LHCN-M2 (cell line): ENCODE results near the gene MAPK10. TPM values are rescaled to one million over a fixed set of nuclear protein-coding genes. Genes with fewer than 3 reads are reported as not detected.
"Not testable (repeated sequence)": the region's sequence is repeated elsewhere in the genome, so short reads cannot be mapped to it uniquely, and the experiment has no call there.

ENCODE experiments used
- DNase-seq: peaks from one replicate; pipeline ENCODE4 v3.0.0-alpha.2; 2012; ENCODE audit warnings: low read depth
- total RNA-seq: library from RNA; depleted of rRNA; stranded (reverse); fragments of >200 nt; gene quantifications from 2 replicates; pipeline ENCODE4 v1.2.3, GENCODE V29; 2014

MAPK10 gene
- total RNA-seq, 1 experiment from 2014 or later: 4.4 TPM

- DNase-seq: no peak
Measured at GRCh38 chr4:86107112-86107511, 252.7 kb downstream of the MAPK10 start.

- DNase-seq: no peak
Measured at GRCh38 chr4:86106475-86106874, 253.4 kb downstream of the MAPK10 start.

DNA sequence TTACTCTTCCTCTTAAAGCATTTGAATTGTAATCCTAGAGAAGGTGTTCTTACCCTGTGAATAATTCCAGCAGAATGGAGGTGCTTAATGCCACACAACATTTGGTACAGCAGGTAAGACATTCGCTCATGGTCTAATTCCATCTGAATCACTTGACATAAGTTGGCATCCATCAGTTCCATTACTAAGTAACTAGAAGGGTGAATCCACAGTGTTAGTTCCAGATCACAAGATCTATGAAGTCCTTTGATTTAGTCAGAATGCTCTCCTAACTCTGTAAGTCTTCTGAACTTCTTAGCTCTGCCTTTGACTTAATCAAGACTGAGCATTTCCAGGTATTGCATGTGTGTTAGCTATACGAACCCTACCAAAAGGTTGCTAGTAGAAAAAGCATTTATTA is 258.0 kb downstream of the MAPK10 start:
- no peak for DNase-seq

GRCh38 chr4:86101410-86101809 is 258.4 kb downstream of the MAPK10 start:
- DNase-seq: no peak

DNA sequence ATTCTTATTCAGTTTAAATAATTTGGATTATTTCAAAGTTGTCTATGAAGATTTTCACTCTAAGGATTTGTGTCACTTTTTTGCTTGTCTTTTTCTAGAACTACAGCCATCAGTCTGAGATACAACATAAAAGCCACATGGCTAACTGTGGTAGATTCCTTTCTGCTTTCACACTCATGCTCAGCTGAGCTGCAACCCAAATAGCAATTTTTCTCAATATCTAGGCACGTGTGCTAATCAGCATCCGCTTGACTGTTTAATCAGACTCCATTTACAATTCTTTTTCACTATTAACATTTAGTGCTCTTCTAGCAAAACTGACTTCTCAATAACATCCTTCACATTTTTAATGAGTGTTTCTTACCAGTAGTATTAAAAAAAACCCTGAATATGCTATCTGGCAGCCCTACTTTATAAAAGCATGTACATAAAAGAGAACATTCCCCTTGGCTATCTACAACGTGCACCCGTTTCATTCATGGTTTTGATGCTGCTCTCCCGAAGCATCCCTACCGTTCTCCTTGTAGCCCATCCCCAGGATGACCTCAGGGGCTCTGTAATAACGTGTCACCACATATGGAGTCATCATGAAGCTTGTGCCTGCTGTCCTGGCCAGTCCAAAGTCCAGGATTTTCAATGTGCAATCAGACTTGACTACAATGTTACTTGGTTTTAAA is 259.2 kb downstream of the MAPK10 start:
- no peak for DNase-seq

DNA sequence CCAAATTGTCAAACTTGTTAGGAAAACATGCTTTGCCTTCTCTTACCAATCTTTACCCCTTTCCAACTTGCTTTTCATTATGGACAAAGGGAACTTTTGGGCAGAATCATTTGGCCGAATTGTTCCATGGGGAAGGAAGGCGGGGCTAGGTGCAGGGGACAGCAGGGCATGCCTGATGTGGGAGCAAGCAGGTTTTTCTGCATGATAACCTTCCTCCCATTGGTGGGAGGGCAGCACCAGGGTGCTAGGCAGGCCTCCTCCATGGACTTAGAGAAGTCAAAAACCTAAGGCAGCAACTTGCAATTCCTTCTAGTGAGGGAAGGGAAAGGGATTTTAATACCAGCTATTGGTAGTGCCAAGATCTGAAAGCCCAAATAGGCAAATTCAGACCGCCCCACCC is 260.5 kb downstream of the MAPK10 start:
- DNase-seq: no peak

GRCh38 chr4:86098691-86099090 is 261.2 kb downstream of the MAPK10 start:
- no peak for DNase-seq

DNA sequence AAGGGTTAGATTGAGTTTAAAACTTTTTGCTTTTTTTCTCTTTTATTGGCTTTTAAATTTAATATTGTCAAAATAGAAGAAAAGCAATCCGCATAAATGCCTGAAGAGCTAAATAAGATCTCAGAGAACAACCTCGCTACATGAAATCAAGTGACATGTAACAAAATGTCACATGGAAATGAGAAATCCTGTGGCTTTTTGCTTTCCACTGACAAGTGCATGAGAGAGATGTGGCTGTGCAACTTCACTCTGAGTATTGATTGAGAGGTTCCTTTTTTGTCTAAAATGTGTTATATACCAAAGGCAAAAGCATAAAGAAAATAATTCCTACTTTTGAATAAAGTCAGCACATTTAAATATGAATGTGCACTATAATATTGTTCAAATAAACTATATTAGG is 263.5 kb downstream of the MAPK10 start:
- DNase-seq: no peak

GRCh38 chr4:86092684-86093083 is 267.2 kb downstream of the MAPK10 start:
- DNase-seq: peak; percentile 84

GRCh38 chr4:86091201-86091600 is 268.7 kb downstream of the MAPK10 start:
- DNase-seq: no peak

GRCh38 chr4:86089781-86090323 is 270.0 kb downstream of the MAPK10 start:
- no peak for DNase-seq

DNA sequence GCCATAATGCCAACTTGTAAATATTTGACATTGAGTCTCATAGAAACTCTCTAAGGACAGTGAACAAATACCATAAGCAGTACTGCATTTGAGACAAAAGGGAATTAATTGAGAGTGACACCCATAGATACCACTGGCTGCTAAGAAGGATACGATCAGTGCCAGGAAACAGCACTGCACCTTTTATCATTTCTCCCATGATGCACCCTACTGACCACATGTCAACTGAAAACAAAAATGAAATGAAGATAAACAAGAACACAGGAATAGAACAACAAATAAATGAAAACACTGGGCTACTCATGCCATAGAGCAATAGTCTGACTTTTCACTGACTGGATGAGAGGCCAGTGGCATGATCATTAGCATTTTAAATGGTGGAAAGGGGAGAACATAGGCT is 270.8 kb downstream of the MAPK10 start:
- DNase-seq: no peak

DNA sequence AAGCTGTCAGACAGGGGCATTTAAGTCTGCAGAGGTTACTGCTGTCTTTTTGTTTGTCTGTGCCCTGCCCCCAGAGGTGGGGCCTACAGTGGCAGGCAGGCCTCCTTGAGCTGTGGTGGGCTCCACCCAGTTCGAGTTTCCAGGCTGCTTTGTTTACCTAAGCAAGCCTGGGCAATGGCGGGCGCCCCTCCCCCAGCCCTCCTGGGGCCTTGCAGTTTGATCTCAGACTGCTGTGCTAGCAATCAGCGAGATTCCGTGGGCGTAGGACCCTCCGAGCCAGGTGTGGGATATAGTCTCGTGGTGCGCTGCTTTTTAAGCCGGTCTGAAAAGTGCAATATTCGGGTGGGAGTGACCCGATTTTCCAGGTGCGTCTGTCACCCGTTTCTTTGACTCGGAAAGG is 284.1 kb downstream of the MAPK10 start:
- not testable (repeated sequence) for DNase-seq

DNA sequence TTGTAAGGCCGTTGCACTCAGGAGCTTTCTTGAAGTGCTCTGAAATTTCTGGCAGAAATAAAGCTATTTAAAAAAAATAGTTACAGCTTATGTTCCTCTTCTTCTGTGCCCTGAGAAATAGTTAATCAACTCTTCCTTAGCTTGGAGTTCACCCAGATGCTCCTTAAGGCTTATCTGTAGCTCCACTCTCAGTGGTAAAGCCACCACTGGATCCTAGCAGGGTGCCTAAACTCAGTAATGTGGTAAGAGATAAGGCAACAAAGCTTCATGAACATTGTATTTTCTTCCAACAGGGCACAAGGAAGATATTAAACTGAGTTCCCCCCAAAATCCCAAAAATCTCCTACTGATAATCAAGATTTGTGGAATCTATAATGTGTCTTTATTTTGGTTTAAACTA is 299.5 kb downstream of the MAPK10 start:
- no peak for DNase-seq

- no peak for DNase-seq
Measured at GRCh38 chr4:86058621-86059020, 301.2 kb downstream of the MAPK10 start.

- DNase-seq: peak; percentile 90
Measured at GRCh38 chr4:86055898-86056297, 304.0 kb downstream of the MAPK10 start.

GRCh38 chr4:86054286-86055032 is 305.4 kb downstream of the MAPK10 start:
- DNase-seq: peak; percentile 75

DNA sequence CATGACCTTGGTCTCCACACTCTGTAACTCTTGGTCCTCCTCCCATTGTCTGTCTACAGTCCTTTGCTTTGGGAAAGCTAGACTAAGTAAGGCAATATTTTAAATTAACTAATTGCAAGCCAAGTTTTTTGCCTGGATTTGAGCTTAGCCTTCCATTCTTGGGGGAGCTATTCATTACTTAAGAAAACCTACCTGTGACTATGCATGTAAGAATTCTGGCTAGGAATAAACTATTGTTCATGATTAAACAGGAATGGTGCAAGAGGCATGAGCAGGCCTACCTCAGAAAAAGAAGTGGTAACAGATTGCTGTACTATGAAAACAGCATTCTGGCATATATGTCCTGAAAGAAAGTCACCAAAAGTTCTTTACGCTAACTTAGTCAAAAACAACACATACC is 309.4 kb downstream of the MAPK10 start:
- DNase-seq: no peak

GRCh38 chr4:86048426-86048825 is 311.4 kb downstream of the MAPK10 start:
- DNase-seq: peak; percentile 70

DNA sequence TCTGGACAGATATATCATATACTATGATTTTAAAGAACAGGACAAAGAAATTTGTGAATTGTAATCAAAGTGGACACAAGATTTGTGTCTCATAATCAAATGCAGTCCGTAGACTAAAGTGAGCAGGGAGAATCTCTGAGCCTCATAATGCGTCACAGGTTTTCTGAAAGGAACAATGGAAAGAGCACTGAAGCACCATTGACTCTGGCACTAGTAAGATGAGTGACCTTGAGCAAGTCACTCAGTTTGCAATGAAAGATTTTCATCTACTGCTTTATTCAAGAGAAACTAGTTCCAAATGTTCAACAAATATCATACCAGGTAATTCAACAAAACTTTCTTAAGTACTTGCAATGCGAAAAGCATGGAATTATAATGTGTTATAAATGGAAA is 315.3 kb downstream of the MAPK10 start:
- DNase-seq: no peak

DNA sequence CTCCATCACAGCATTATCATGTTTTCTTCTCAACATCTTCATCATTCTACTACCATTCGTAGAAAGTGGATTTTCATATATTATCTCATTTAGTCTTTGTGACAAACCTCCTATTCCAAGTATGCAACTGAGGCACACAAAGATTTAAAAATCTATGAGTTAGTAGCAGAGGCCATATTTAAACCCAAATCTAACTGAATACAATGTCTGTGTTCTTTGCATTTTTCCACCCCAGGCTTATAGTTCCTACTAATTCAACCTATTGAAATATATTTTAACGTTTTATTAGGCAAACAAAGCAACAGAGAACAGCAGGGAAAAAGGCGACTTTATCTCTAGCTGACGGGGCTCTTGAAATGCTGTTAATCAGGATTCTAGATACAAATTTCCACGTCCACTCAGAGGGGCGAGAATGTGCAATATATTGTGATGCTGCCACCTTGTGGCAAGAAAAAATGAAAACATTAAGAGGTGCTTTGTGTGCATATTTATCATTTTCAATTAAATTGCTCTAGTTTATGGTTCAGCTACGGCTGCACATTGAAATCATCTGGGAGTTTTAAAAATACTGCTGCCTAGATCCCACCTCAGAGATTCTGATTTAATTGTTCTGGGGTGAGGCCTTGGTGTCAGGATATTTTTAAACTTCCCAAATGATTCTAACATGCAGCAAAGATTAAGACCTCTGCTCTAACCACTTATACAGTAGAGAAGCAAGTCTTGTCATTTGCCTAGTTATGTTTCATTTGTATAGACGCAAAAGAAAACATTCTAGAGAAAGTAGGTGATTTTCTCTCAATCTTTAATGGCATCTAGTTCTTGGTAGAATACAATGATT is 315.9 kb downstream of the MAPK10 start:
- DNase-seq: peak; percentile 70

GRCh38 chr4:86038037-86038436 is 321.8 kb downstream of the MAPK10 start:
- no peak for DNase-seq
